KG1 (cell line): ENCODE results near the gene GGT5.
"Not testable (repeated sequence)": the region's sequence is repeated elsewhere in the genome, so short reads cannot be mapped to it uniquely, and the experiment has no call there.

Experiments
- DNase-seq: peaks from one replicate; lab custom pipeline; 2025; lab: John Stamatoyannopoulos, UW

GGT5 gene, protein sequence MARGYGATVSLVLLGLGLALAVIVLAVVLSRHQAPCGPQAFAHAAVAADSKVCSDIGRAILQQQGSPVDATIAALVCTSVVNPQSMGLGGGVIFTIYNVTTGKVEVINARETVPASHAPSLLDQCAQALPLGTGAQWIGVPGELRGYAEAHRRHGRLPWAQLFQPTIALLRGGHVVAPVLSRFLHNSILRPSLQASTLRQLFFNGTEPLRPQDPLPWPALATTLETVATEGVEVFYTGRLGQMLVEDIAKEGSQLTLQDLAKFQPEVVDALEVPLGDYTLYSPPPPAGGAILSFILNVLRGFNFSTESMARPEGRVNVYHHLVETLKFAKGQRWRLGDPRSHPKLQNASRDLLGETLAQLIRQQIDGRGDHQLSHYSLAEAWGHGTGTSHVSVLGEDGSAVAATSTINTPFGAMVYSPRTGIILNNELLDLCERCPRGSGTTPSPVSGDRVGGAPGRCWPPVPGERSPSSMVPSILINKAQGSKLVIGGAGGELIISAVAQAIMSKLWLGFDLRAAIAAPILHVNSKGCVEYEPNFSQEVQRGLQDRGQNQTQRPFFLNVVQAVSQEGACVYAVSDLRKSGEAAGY

GRCh38 chr22:24245030-24245431, at the start of gene GGT5:
Gene GGT5 (minus strand): TSS chr22:24245082. CDS start chr22:24244725, 357 bp downstream.
- DNase-seq = not testable (repeated sequence)

GRCh38 chr22:24292202-24292830, 47.4 kb upstream of the GGT5 start:
- DNase-seq = not testable (repeated sequence)

DNA sequence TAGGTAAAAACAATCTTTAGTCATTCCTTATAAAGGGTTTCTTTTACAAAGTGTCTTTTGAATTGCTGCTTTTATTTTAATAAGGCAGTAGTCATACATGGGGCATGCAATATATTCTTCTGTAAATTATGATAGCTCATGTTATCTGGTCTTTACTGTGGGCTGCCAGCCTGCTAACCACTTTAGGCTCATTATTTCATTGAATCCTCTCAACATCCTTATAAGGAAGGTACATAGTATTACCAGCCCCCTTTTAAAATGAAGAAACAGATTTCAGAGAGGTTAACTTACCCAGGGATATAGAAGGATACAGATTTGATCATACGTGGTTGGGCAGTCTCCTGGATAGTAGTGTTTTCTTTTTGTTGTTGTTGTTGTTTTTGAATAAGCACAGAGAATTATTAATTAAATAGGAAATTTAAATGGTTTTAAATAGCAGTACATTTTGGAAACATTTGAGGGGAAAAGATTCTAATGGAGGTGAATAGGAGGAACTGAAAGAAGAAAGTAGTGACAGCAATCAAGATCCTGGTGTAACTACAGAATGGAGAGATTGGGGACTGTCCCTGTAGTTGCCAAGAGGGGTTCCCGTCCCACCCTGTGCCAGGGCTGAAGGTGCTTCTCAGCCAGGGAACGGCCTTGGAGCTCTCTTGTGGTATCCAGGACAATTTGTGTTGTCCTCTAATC, 46.8 kb upstream of the GGT5 start:
- no peak for DNase-seq

GRCh38 chr22:24290459-24290858, 45.6 kb upstream of the GGT5 start:
- DNase-seq = no peak

DNA sequence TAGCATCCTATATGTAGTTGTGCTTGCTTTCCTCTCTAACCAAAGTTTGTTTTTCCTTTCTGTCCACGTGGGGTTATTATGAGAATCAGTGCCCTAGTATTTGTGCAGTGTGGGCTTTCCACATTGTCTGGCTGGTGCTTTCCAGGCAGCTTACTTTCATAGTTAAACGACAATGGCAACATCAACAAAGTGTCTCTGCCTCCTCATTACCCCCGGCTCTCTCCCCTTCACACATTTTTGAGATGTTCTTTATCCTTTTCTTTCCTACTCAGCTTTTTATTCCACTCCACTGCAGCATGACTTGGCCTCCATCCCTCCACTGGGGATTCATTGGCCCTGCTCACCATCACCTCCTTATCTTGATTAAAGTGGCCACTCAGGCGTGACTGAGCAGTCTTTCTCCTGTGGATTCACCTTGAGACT, 44.9 kb upstream of the GGT5 start:
- DNase-seq = no peak

GRCh38 chr22:24289114-24289513, 44.2 kb upstream of the GGT5 start:
- no peak for DNase-seq

DNA sequence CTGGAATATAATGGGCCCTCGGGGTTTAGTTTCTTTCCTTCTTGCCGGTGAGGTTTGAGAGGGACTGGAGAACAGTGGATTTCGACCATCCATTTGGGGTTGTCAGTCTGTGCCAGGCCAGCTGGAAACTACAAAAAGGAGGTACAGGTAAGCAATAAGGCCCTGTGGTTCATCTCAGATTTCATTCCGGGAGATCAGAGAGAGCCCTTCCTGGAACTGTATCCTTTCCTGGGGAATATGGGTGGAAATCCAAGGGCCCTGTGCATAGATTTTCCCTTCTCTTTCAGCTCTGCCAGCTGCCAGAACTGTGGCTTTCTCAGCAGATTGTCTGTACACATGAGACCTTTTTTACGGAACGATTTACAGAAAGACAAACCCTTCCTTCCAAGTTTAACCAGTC, 42.9 kb upstream of the GGT5 start:
- not testable (repeated sequence) for DNase-seq

- not testable (repeated sequence) for DNase-seq
Observed at GRCh38 chr22:24287212-24287611, 42.3 kb upstream of the GGT5 start.

DNA sequence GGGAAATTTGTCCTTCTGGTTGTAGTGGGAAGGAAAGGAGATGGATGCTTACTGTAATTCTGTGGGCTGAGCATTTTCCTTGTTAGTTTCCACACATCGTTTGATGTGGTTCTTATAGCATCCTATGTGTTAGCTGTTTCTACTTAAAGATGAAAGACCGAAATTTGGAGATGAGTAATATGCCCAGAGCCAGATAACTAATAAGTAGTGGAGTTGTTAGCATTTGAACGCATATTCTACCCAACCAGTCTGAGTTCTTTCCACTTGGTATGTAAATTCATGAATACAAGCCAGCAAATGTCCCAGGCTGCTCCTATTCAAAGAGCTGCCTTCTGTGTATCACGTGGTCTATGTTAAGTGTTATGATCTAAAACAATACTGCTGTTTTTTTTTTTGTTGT, 40.4 kb upstream of the GGT5 start:
- no peak for DNase-seq

GRCh38 chr22:24284747-24285203, 39.9 kb upstream of the GGT5 start:
- DNase-seq = no peak

- no peak for DNase-seq
Observed at GRCh38 chr22:24282401-24282800, 37.5 kb upstream of the GGT5 start.

GRCh38 chr22:24280363-24280762, 35.5 kb upstream of the GGT5 start:
- DNase-seq = not testable (repeated sequence)

DNA sequence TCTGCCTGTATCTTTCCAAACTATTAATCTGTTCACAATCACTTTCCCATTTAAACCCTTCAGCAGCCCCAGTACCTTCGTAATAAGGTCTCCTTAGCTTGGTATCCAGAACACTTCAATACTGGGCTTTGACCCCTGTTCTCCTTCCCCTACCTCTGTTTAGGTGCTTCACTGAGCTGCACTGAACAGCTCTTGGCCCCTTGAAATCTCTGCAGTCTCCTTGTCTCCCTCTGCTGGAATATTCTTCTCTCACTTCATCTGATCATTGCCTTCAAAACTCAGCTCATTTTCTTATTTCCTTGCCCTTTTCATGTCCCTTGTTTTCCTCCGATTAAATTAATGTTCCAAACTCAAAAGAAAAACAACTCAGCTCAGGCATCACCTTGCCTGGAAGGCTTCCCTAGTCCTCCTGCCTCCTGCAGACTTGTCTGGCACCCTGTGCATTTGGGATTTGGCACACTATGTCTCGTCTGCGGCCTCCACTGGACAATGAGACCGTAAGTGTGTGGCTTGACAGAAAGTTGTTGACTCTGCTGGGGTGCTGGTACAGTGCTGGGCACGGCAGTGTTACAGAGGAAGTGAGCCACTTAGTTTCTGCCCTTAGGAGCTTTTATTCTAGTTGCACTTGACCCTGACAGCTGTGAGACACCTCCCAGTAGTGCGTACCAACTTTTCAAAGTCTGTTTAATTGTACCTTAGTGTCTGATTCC, 30.0 kb upstream of the GGT5 start:
- DNase-seq = not testable (repeated sequence)

- not testable (repeated sequence) for DNase-seq
Observed at GRCh38 chr22:24273906-24274305, 29.0 kb upstream of the GGT5 start.

DNA sequence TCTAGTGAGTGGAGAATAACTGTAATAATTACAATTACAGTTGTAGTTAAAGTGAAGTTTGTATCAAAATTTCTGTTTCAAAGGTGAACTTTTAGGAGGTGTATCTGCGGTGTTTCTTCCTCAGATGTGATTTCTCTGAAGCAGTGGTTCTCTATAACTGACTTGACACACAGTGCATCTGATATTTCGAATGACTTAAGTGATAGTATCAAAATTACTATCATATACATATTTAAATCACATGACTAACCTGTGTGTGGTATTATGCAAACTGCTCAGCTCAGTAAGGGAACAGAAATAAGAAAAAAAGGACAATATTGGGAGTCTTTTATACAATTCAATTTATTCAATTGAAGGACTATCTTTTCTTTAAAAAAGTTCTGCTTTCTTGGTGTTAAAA, 28.1 kb upstream of the GGT5 start:
- DNase-seq = not testable (repeated sequence)

GRCh38 chr22:24271386-24271854, 26.5 kb upstream of the GGT5 start:
- DNase-seq = no peak

GRCh38 chr22:24270556-24271385, 25.9 kb upstream of the GGT5 start, which contains the start of gene SPECC1L:
Gene SPECC1L (plus strand): TSS chr22:24270831. CDS start chr22:24302232, 31,401 bp downstream.
- peak; percentile 93 for DNase-seq

- DNase-seq = not testable (repeated sequence)
Observed at GRCh38 chr22:24266495-24266894, 21.6 kb upstream of the GGT5 start.

- no peak for DNase-seq
Observed at GRCh38 chr22:24265734-24266133, 20.9 kb upstream of the GGT5 start.

- not testable (repeated sequence) for DNase-seq
Observed at GRCh38 chr22:24264329-24264896, 19.5 kb upstream of the GGT5 start.
